HCT116 (cell line): Measurements from ENCODE around the gene KANK2. TPM values are rescaled to one million over a fixed set of nuclear protein-coding genes. Genes with fewer than 3 reads are reported as not detected.

Experiments
- ATAC-seq: fragments of 200-7000 bp; cut with Tn5 transposase; 2 replicates; pipeline ENCODE4 v1.9.1; 2020; ENCODE audit warnings: mild to moderate bottlenecking, moderate library complexity
- BruUV-seq: library from RNA; stranded (reverse); fragments of 400-500 nt; replicated peaks from 2 replicates; lab custom pipeline; 2021; lab: Mats Ljungman, UMichigan
- CTCF ChIA-PET: fragments of 300-600 bp; sonication (Branson Sonifier 250); formaldehyde crosslinking; loops from one replicate; lab custom pipeline; 2021; ENCODE audit warnings: antibody characterized with exemption; lab: Charles Lee
- POLR2A ChIA-PET: fragments of 300-600, 350-600 bp; sonication (Branson Sonifier 250); formaldehyde crosslinking; loops from one replicate; lab custom pipeline; 2021; ENCODE audit warnings: antibody characterized with exemption; lab: Charles Lee
- RAD21 ChIA-PET, 2 experiments: fragments of 300-600 bp; sonication (Branson Sonifier 250); formaldehyde crosslinking; loops; one replicate each; lab custom pipeline; 2023; ENCODE audit warnings: low total read pairs in 2 of 2; ENCODE audit not compliant: uncharacterized antibody in 2 of 2, unreplicated experiment in 2 of 2, low non-redundant PET in 1 of 2; lab: Charles Lee
- DNase-seq: peaks from one replicate; pipeline ENCODE4 v3.0.0-alpha.2; 2010; ENCODE audit warnings: low read depth, low spot score
- H2AFZ ChIP-seq: fragments of 200-600 bp; shearing (Covaris generic), sonication (generic); 2 replicates; pipeline ENCODE4 v1.6.1; 2017; ENCODE audit warnings: low read depth, mixed run types, mixed read lengths, antibody characterized with exemption, low read length; ENCODE audit not compliant: poor library complexity, severe bottlenecking
- H3K27ac ChIP-seq: 2 replicates; pipeline ENCODE4 v1.5.1; 2012; ENCODE audit warnings: low read depth, low read length
- H3K27me3 ChIP-seq: fragments of 200-600 bp; sonication (generic); 2 replicates; pipeline ENCODE4 v1.6.1; 2016; ENCODE audit warnings: mixed run types, low read length, mixed read lengths; ENCODE audit not compliant: insufficient read depth
- H3K36me3 ChIP-seq, 2 experiments: fragments of 200-500 bp in 1 of 2; fragments of 200-600 bp in 1 of 2; sonication (Bioruptor generic) in 1 of 2; sonication (generic) in 1 of 2; 2 replicates each; pipeline versions ENCODE4 v1.5.1 to v1.6.1; 2014 to 2016; ENCODE audit warnings: low read length in 2 of 2, inconsistent platforms in 1 of 2, mixed read lengths in 1 of 2, mixed run types in 1 of 2; ENCODE audit not compliant: insufficient read depth in 2 of 2, control insufficient read depth in 1 of 2
- H3K4me1 ChIP-seq, 2 experiments: fragments of 200-600 bp in 1 of 2; sonication (generic) in 1 of 2; 2 replicates each; pipeline versions ENCODE4 v1.5.1 to v1.6.1; 2012 to 2017; ENCODE audit warnings: low read length in 2 of 2, inconsistent platforms in 1 of 2, mild to moderate bottlenecking in 1 of 2, mixed read lengths in 1 of 2, mixed run types in 1 of 2, moderate library complexity in 1 of 2; ENCODE audit not compliant: insufficient read depth in 2 of 2, control insufficient read depth in 1 of 2
- H3K4me2 ChIP-seq: fragments of 200-600 bp; sonication (generic); 2 replicates; pipeline ENCODE4 v1.6.1; 2017; ENCODE audit warnings: mixed run types, low read length, mixed read lengths
- H3K4me3 ChIP-seq, 2 experiments: fragments of 200-600 bp in 1 of 2; sonication (generic) in 1 of 2; replicated peaks in 1 of 2; 2 replicates each; pipeline ENCODE4 v1.5.1; 2011 to 2016; ENCODE audit warnings: low read length in 2 of 2, control low read depth in 1 of 2, low read depth in 1 of 2, mild to moderate bottlenecking in 1 of 2, mixed read lengths in 1 of 2, mixed run types in 1 of 2
- H3K79me2 ChIP-seq: fragments of 200-600 bp; sonication (generic); 2 replicates; pipeline ENCODE4 v1.6.1; 2017; ENCODE audit warnings: mild to moderate bottlenecking, mixed run types, low read length, moderate library complexity, mixed read lengths; ENCODE audit not compliant: insufficient read depth
- H3K9ac ChIP-seq: fragments of 200-600 bp; sonication (generic); 2 replicates; pipeline ENCODE4 v1.6.1; 2016; ENCODE audit warnings: low read length, mixed read lengths
- H3K9me2 ChIP-seq: fragments of 200-600 bp; sonication (generic), shearing (Covaris generic); 2 replicates; pipeline ENCODE4 v1.6.1; 2017; ENCODE audit warnings: mixed run types, mild to moderate bottlenecking, moderate library complexity; ENCODE audit not compliant: insufficient read depth
- H3K9me3 ChIP-seq, 2 experiments: fragments of 200-500 bp in 1 of 2; fragments of 200-600 bp in 1 of 2; sonication (Bioruptor generic) in 1 of 2; sonication (generic) in 1 of 2; 2 replicates each; pipeline ENCODE4 v1.6.1; 2014 to 2017; ENCODE audit warnings: low read length in 2 of 2, mixed read lengths in 2 of 2, inconsistent platforms in 1 of 2, low read depth in 1 of 2, mild to moderate bottlenecking in 1 of 2, mixed run types in 1 of 2, moderate library complexity in 1 of 2; ENCODE audit not compliant: control insufficient read depth in 1 of 2, insufficient read depth in 1 of 2
- H4K20me1 ChIP-seq: fragments of 200-600 bp; sonication (generic), shearing (Covaris generic); 2 replicates; pipeline ENCODE4 v1.6.1; 2017; ENCODE audit warnings: mixed run types, mild to moderate bottlenecking, moderate library complexity; ENCODE audit not compliant: insufficient read depth
- ELF1 ChIP-seq: IDR thresholded peaks from 2 replicates; pipeline ENCODE4 v1.6.1; 2012; ENCODE audit warnings: low read depth, borderline replicate concordance
- FOSL1 ChIP-seq: IDR thresholded peaks from 2 replicates; pipeline ENCODE4 v1.6.1; 2012; ENCODE audit warnings: low read depth
- RAD21 ChIP-seq: IDR thresholded peaks from 2 replicates; pipeline ENCODE4 v1.6.1; 2012; ENCODE audit warnings: low read depth, mild to moderate bottlenecking
- intact Hi-C: fragments of 100-400 bp; cut with micrococcal nuclease; formaldehyde crosslinking; loops from 2 replicates; pipeline ENCODE4 v1.10.0; 2022
- total RNA-seq: library from RNA; stranded (reverse); gene quantifications from one replicate; pipeline ENCODE4 v1.2.1, GENCODE V29; 2021; ENCODE audit not compliant: unreplicated experiment
- TF ChIP-seq, protein P1 (sequence below): IDR thresholded peaks from 2 replicates; pipeline ENCODE4 v1.6.1; 2012
- TF ChIP-seq, protein P2 (sequence below), 3 experiments: fragments of 200-600 bp in 1 of 3; sonication (generic) in 1 of 3; IDR thresholded peaks in 2 of 3; conservative IDR thresholded peaks in 1 of 3; 2 replicates each; pipeline ENCODE4 v1.5.1; 2012 to 2017; ENCODE audit warnings: low read depth in 2 of 3, low read length in 2 of 3, antibody characterized with exemption in 1 of 3, borderline replicate concordance in 1 of 3, control low read depth in 1 of 3, mild to moderate bottlenecking in 1 of 3, mixed read lengths in 1 of 3, mixed run types in 1 of 3, moderate library complexity in 1 of 3; ENCODE audit not compliant: insufficient read depth in 1 of 3
- TF ChIP-seq, protein P3 (sequence below): IDR thresholded peaks from 2 replicates; pipeline ENCODE4 v1.6.1; 2012

KANK2 gene
- total RNA-seq, 1 experiment from 2014 or later, result 43.6 TPM

DNA sequence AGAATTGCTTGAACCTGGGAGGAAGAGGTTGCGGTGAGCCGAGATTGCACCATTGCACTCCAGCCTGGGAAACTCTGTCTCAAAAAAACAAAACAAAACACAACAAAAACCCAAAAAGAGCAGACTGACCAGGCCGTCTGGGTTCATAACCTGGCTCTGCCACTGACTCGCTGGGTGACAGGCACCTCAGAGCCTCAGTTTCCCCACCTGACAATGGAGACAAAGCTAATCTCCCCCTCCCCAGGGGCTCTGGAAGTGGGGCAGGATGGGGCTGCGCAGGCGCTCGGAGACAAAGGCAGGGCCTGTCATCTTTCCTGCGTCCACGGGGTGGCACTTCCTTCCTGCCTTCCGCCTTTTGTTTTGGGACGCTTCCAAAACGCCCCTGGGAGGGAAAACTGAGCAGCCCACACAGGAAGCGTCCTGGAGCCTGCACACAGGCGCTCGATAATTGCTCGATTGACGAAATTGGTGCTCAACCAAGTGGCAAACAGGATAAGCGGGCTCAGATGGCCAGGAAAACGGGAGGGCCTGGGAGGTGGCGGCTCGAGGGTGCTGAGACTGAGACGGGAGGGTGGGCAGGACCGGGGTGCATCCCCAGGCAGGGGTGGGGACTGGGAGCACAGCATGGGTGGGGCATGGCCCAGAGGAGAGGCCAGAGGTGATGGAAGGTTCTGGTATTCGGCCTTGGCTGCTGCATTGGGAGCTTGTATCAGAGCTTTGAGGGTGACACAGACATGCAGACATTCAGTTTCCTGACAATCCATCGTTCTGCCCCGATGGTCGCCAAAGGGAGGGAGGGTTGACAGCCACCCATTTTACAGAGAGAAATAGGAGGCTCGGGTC is 59.6 kb downstream of the KANK2 start:
- no peak for TF ChIP-seq FOSL1
- no peak; the same call in 1 of the 2 replicates for TF ChIP-seq ELF1
- TF ChIP-seq, protein P1, sequence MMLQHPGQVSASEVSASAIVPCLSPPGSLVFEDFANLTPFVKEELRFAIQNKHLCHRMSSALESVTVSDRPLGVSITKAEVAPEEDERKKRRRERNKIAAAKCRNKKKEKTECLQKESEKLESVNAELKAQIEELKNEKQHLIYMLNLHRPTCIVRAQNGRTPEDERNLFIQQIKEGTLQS, result no peak
- TF ChIP-seq RAD21, result peak; percentile 95
- TF ChIP-seq, protein P2, sequence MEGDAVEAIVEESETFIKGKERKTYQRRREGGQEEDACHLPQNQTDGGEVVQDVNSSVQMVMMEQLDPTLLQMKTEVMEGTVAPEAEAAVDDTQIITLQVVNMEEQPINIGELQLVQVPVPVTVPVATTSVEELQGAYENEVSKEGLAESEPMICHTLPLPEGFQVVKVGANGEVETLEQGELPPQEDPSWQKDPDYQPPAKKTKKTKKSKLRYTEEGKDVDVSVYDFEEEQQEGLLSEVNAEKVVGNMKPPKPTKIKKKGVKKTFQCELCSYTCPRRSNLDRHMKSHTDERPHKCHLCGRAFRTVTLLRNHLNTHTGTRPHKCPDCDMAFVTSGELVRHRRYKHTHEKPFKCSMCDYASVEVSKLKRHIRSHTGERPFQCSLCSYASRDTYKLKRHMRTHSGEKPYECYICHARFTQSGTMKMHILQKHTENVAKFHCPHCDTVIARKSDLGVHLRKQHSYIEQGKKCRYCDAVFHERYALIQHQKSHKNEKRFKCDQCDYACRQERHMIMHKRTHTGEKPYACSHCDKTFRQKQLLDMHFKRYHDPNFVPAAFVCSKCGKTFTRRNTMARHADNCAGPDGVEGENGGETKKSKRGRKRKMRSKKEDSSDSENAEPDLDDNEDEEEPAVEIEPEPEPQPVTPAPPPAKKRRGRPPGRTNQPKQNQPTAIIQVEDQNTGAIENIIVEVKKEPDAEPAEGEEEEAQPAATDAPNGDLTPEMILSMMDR (IDR thresholded peaks at IDR 0.05 in 2 of 3, conservative IDR thresholded peaks at IDR 0.05 in 1 of 3; ENCODE audit: borderline replicate concordance in 1 of 3, insufficient read depth in 1 of 3, low read depth in 2 of 3, low read length in 2 of 3), result peak; percentile 78 to 86 (median 79)
- TF ChIP-seq, protein P3, sequence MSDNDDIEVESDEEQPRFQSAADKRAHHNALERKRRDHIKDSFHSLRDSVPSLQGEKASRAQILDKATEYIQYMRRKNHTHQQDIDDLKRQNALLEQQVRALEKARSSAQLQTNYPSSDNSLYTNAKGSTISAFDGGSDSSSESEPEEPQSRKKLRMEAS, result peak; percentile 52; the same call in 1 of the 2 replicates
- no peak overlapping the region for H2AFZ ChIP-seq
- no peaks in the 10 kb centered on the region for H3K9me2 ChIP-seq
- ChIA-PET RAD21 (interaction anchor here (0.6 to 1.6 kb wide), 2 partner anchors 66 to 112 kb away, joined by 3 to 5 read pairs; no protein-coding TSS in a partner anchor), CTCF (interaction anchor here (0.7 to 1.8 kb wide), 7 partner anchors 12 to 201 kb away, joined by 3 to 6 read pairs (median 4); no protein-coding TSS in a partner anchor), POLR2A (interaction anchor here (1.6 to 2.4 kb wide), 3 partner anchors 19 to 243 kb away, joined by 4 to 10 read pairs (median 4); partner anchors contain the start of gene KANK2)
- no peaks in the 10 kb centered on the region for H3K9me3 ChIP-seq
- H4K20me1 ChIP-seq, result no peaks in the 10 kb centered on the region
- peak overlapping the region; percentile 92 for H3K27ac ChIP-seq
- peaks cover 1 to 5% of the 10 kb centered on the region in 2 experiments; a peak in 2 of 4 replicates for H3K36me3 ChIP-seq
- H3K27me3 ChIP-seq, result no peaks in the 10 kb centered on the region
- no peak for DNase-seq
- intact Hi-C loops, result loop anchor here (1.0 kb wide), 1 partner anchor 67 kb away; no protein-coding TSS in a partner anchor
- H3K4me1 ChIP-seq, result peaks cover 50 to 57% of the 10 kb centered on the region in 2 experiments
- peak overlapping the region; percentile 26 to 50 for H3K4me3 ChIP-seq
- no peaks in the 10 kb centered on the region for H3K79me2 ChIP-seq
- no TSS peak for BruUV-seq
- peak overlapping the region; percentile 49 for H3K9ac ChIP-seq
- peak; percentile 35 for ATAC-seq
- H3K4me2 ChIP-seq, result peak overlapping the region; percentile 85
